ENCODE results near the gene CDC14B.

CDC14B gene

GRCh38 chr9:96476013-96476412, 143.6 kb downstream of the CDC14B start:
- TF ChIP-seq CTCF (conservative IDR thresholded peaks at IDR 0.05) = no peak

GRCh38 chr9:96467784-96468183, 151.9 kb downstream of the CDC14B start:
- TF ChIP-seq CTCF (conservative IDR thresholded peaks at IDR 0.05) = no peak

More at GRCh38 chr9:96476013-96476412, 143.6 kb downstream of the CDC14B start:
- no peak overlapping the region for H3K27ac ChIP-seq

GRCh38 chr9:96464426-96464825, 155.2 kb downstream of the CDC14B start:
- no peak for TF ChIP-seq CTCF (conservative IDR thresholded peaks at IDR 0.05)

More at GRCh38 chr9:96467784-96468183, 151.9 kb downstream of the CDC14B start:
- no peak overlapping the region for H3K27ac ChIP-seq

GRCh38 chr9:96462541-96462940, 157.1 kb downstream of the CDC14B start:
- no peak overlapping the region for H3K27ac ChIP-seq
- TF ChIP-seq CTCF (conservative IDR thresholded peaks at IDR 0.05) = no peak

More at GRCh38 chr9:96464426-96464825, 155.2 kb downstream of the CDC14B start:
- no peak overlapping the region for H3K27ac ChIP-seq

GRCh38 chr9:96461336-96461735, 158.3 kb downstream of the CDC14B start:
- H3K27ac ChIP-seq = no peak overlapping the region
- no peak for TF ChIP-seq CTCF (conservative IDR thresholded peaks at IDR 0.05)

GRCh38 chr9:96460882-96461281, 158.8 kb downstream of the CDC14B start:
- TF ChIP-seq CTCF (conservative IDR thresholded peaks at IDR 0.05) = no peak

GRCh38 chr9:96460470-96460869, 159.2 kb downstream of the CDC14B start:
- no peak for TF ChIP-seq CTCF (conservative IDR thresholded peaks at IDR 0.05)
- no peak overlapping the region for H3K27ac ChIP-seq

More at GRCh38 chr9:96460882-96461281, 158.8 kb downstream of the CDC14B start:
- H3K27ac ChIP-seq = no peak overlapping the region
